HEK293 (cell line): ENCODE data around the gene GSTT2B.

Experiments
- KLF1 ChIP-seq: fragments of 450-650 bp; formaldehyde crosslinking; IDR thresholded peaks from 2 replicates; pipeline ENCODE4 v1.5.1; 2016; ENCODE audit warnings: missing biosample characterization, missing genetic modification characterization
- ZFP41 ChIP-seq: fragments of 450-650 bp; formaldehyde crosslinking; IDR thresholded peaks from 2 replicates; pipeline ENCODE4 v1.5.1; 2016; ENCODE audit warnings: missing biosample characterization, missing genetic modification characterization, borderline replicate concordance
- ZNF184 ChIP-seq: fragments of 450-650 bp; IDR thresholded peaks from 2 replicates; pipeline ENCODE4 v1.5.1; 2018; ENCODE audit warnings: missing biosample characterization, mild to moderate bottlenecking, missing genetic modification characterization
- ZNF302 ChIP-seq: fragments of 450-650 bp; formaldehyde crosslinking; IDR thresholded peaks from 2 replicates; pipeline ENCODE4 v1.5.1; 2016; ENCODE audit warnings: missing biosample characterization, missing genetic modification characterization, low read depth
- ZNF433 ChIP-seq: fragments of 450-650 bp; formaldehyde crosslinking; IDR thresholded peaks from 2 replicates; pipeline ENCODE4 v1.5.1; 2016; ENCODE audit warnings: missing biosample characterization, missing genetic modification characterization, low read depth
- ZNF529 ChIP-seq: fragments of 450-650 bp; formaldehyde crosslinking; IDR thresholded peaks from 2 replicates; pipeline ENCODE4 v1.5.1; 2017; ENCODE audit warnings: missing genetic modification characterization, missing biosample characterization; ENCODE audit not compliant: insufficient replicate concordance
- ZNF670 ChIP-seq: fragments of 450-650 bp; formaldehyde crosslinking; IDR thresholded peaks from 2 replicates; pipeline ENCODE4 v1.5.1; 2016; ENCODE audit warnings: missing biosample characterization, missing genetic modification characterization, low read depth
- TF ChIP-seq, protein P1 (sequence below): fragments of 450-650 bp; formaldehyde crosslinking; IDR thresholded peaks from 2 replicates; pipeline ENCODE4 v1.5.1; 2016; ENCODE audit warnings: missing biosample characterization, missing genetic modification characterization
- TF ChIP-seq, protein P2 (sequence below): fragments of 450-650 bp; formaldehyde crosslinking; IDR thresholded peaks from 2 replicates; pipeline ENCODE4 v1.5.1; 2016; ENCODE audit warnings: missing biosample characterization, missing genetic modification characterization
- TF ChIP-seq, protein P3 (sequence below): fragments of 450-650 bp; formaldehyde crosslinking; IDR thresholded peaks from 2 replicates; pipeline ENCODE4 v1.5.1; 2016; ENCODE audit warnings: missing biosample characterization, missing genetic modification characterization
- TF ChIP-seq, protein P4 (sequence below): fragments of 450-650 bp; formaldehyde crosslinking; IDR thresholded peaks from 2 replicates; pipeline ENCODE4 v1.5.1; 2016; ENCODE audit warnings: missing biosample characterization, missing genetic modification characterization

DNA sequence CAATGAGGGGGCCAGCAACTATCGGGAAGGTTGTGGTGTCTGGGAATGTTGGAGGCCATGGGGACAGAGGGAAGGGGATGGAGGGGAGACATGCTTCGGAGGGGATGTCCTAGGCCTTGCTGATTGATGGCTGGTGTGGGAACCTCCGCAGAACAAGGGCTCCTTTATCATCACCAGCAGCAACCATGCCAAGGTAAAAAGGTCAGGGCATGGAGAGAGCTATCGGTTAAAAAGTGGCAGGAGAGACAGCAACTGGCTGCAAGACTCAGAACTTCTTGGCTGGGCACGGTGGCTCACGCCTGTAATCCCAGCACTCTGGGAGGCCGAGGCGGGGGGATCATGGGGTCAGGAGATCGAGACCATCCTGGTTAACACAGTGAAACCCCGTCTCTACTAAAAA, 41.3 kb upstream of the GSTT2B start:
- TF ChIP-seq, protein P1, sequence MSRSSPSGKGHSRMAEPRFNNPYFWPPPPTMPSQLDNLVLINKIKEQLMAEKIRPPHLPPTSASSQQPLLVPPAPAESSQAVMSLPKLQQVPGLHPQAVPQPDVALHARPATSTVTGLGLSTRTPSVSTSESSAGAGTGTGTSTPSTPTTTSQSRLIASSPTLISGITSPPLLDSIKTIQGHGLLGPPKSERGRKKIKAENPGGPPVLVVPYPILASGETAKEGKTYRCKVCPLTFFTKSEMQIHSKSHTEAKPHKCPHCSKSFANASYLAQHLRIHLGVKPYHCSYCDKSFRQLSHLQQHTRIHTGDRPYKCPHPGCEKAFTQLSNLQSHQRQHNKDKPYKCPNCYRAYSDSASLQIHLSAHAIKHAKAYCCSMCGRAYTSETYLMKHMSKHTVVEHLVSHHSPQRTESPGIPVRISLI (tag by site-specific recombination): no peak
- TF ChIP-seq, protein P2, sequence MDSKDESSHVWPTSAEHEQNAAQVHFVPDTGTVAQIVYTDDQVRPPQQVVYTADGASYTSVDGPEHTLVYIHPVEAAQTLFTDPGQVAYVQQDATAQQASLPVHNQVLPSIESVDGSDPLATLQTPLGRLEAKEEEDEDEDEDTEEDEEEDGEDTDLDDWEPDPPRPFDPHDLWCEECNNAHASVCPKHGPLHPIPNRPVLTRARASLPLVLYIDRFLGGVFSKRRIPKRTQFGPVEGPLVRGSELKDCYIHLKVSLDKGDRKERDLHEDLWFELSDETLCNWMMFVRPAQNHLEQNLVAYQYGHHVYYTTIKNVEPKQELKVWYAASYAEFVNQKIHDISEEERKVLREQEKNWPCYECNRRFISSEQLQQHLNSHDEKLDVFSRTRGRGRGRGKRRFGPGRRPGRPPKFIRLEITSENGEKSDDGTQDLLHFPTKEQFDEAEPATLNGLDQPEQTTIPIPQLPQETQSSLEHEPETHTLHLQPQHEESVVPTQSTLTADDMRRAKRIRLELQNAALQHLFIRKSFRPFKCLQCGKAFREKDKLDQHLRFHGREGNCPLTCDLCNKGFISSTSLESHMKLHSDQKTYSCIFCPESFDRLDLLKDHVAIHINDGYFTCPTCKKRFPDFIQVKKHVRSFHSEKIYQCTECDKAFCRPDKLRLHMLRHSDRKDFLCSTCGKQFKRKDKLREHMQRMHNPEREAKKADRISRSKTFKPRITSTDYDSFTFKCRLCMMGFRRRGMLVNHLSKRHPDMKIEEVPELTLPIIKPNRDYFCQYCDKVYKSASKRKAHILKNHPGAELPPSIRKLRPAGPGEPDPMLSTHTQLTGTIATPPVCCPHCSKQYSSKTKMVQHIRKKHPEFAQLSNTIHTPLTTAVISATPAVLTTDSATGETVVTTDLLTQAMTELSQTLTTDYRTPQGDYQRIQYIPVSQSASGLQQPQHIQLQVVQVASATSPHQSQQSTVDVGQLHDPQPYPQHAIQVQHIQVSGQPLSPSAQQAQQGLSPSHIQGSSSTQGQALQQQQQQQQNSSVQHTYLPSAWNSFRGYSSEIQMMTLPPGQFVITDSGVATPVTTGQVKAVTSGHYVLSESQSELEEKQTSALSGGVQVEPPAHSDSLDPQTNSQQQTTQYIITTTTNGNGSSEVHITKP: no peak
- TF ChIP-seq, protein P3, sequence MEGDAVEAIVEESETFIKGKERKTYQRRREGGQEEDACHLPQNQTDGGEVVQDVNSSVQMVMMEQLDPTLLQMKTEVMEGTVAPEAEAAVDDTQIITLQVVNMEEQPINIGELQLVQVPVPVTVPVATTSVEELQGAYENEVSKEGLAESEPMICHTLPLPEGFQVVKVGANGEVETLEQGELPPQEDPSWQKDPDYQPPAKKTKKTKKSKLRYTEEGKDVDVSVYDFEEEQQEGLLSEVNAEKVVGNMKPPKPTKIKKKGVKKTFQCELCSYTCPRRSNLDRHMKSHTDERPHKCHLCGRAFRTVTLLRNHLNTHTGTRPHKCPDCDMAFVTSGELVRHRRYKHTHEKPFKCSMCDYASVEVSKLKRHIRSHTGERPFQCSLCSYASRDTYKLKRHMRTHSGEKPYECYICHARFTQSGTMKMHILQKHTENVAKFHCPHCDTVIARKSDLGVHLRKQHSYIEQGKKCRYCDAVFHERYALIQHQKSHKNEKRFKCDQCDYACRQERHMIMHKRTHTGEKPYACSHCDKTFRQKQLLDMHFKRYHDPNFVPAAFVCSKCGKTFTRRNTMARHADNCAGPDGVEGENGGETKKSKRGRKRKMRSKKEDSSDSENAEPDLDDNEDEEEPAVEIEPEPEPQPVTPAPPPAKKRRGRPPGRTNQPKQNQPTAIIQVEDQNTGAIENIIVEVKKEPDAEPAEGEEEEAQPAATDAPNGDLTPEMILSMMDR: no peak
- no peak for TF ChIP-seq ZNF184 (tag by site-specific recombination)
- TF ChIP-seq KLF1: no peak
- no peak for TF ChIP-seq ZNF433
- TF ChIP-seq, protein P4, sequence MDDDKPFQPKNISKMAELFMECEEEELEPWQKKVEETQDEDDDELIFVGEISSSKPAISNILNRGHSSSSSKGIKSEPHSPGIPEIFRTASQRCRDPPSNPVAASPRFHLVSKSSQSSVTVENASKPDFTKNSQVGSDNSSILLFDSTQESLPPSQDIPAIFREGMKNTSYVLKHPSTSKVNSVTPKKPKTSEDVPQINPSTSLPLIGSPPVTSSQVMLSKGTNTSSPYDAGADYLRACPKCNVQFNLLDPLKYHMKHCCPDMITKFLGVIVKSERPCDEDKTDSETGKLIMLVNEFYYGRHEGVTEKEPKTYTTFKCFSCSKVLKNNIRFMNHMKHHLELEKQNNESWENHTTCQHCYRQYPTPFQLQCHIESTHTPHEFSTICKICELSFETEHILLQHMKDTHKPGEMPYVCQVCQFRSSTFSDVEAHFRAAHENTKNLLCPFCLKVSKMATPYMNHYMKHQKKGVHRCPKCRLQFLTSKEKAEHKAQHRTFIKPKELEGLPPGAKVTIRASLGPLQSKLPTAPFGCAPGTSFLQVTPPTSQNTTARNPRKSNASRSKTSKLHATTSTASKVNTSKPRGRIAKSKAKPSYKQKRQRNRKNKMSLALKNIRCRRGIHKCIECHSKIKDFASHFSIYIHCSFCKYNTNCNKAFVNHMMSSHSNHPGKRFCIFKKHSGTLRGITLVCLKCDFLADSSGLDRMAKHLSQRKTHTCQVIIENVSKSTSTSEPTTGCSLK (tag by site-specific recombination): no peak
- TF ChIP-seq ZNF529: no peak
- TF ChIP-seq ZNF670: no peak
- no peak for TF ChIP-seq ZNF302 (tag by site-specific recombination)
- TF ChIP-seq ZFP41 (tag by site-specific recombination): no peak
